HFF-Myc (cell line): ENCODE results near the gene H2BW2.
"Not testable (repeated sequence)": the region's sequence is repeated elsewhere in the genome, so short reads cannot be mapped to it uniquely, and the experiment has no call there.

Source experiments
- DNase-seq: peaks from one replicate; pipeline ENCODE4 v3.0.0-alpha.2; 2011; ENCODE audit warnings: low read depth; ENCODE audit errors: extremely low read depth
- H3K4me3 ChIP-seq: replicated peaks from 2 replicates; pipeline ENCODE4 v1.5.1; 2011; ENCODE audit warnings: low read depth, mild to moderate bottlenecking, control low read depth, low read length
- CTCF ChIP-seq: IDR thresholded peaks from 2 replicates; pipeline ENCODE4 v1.5.1; 2012; ENCODE audit warnings: mild to moderate bottlenecking, low read depth, low read length, control low read depth; ENCODE audit errors: missing control alignments

H2BW2 gene

GRCh38 chrX:104039689-104040505, at the start of gene H2BW2:
Gene H2BW2, plus strand, starts transcription at chrX:104039956. Its CDS starts 39 bp downstream, at chrX:104039995.
- TF ChIP-seq CTCF: no peak
- DNase-seq: no peak
- H3K4me3 ChIP-seq: no peak within 1 kb of the TSS

- TF ChIP-seq CTCF: no peak
- DNase-seq: no peak
- no peak overlapping the region for H3K4me3 ChIP-seq
Measured at GRCh38 chrX:103999234-103999633, 40.5 kb upstream of the H2BW2 start.

GRCh38 chrX:104008831-104009230, 30.9 kb upstream of the H2BW2 start:
- no peak for DNase-seq
- no peak for TF ChIP-seq CTCF
- H3K4me3 ChIP-seq: no peak overlapping the region

GRCh38 chrX:104013158-104013557, 26.6 kb upstream of the H2BW2 start:
- no peak for DNase-seq
- TF ChIP-seq CTCF: no peak

GRCh38 chrX:104013606-104014005, 26.1 kb upstream of the H2BW2 start, which contains the start of gene H2BW1:
Gene H2BW1, minus strand, starts transcription at chrX:104013708. Its CDS starts 132 bp downstream, at chrX:104013576.
- no peak within 1 kb of the TSS for H3K4me3 ChIP-seq
- no peak for DNase-seq
- no peak for TF ChIP-seq CTCF

More at GRCh38 chrX:104013158-104013557, 26.6 kb upstream of the H2BW2 start:
- H3K4me3 ChIP-seq: no peak overlapping the region

GRCh38 chrX:104015576-104015975, 24.2 kb upstream of the H2BW2 start:
- DNase-seq, H3K4me3 ChIP-seq: not testable (repeated sequence)

GRCh38 chrX:104018126-104018525, 21.6 kb upstream of the H2BW2 start:
- DNase-seq: no peak
- no peak for TF ChIP-seq CTCF
- no peak overlapping the region for H3K4me3 ChIP-seq
